Stimulated activated CD4-positive, alpha-beta T cell treated with anti-CD3 and anti-CD28 coated beads, Interleukin-12 subunit alpha, Interleukin-12 subunit beta, amount 100 ng/mL, for 48 hours (primary cell): Measurements from ENCODE around the gene MOAP1.
"Not testable (repeated sequence)": the region's sequence is repeated elsewhere in the genome, so short reads cannot be mapped to it uniquely, and the experiment has no call there.

Experiments
- DNase-seq, 3 donors: peaks; one replicate each; pipeline ENCODE4 v3.0.0-alpha.2; 2020; ENCODE audit warnings: low read depth in 2 of 3, low spot score in 1 of 3

Gene MOAP1

GRCh38 chr14:93184391-93185348 lies at the start of gene MOAP1, which contains the start of gene LYSET:
TSS of gene MOAP1 (minus strand) at chr14:93184897. CDS start at chr14:93184242, 655 bp downstream.
TSS of gene LYSET (plus strand) at chr14:93185317. CDS start at chr14:93185406, 89 bp downstream.
- DNase-seq = peak; percentile 72 to 86 (median 81)

GRCh38 chr14:93233078-93233477 lies 48.4 kb upstream of the MOAP1 start:
- DNase-seq = not testable (repeated sequence)

GRCh38 chr14:93232159-93232558 lies 47.5 kb upstream of the MOAP1 start:
- DNase-seq = no peak

GRCh38 chr14:93231129-93231979 lies 46.7 kb upstream of the MOAP1 start:
- DNase-seq = no peak

- no peak for DNase-seq
Measured at GRCh38 chr14:93230539-93230938, 45.8 kb upstream of the MOAP1 start.

- no peak for DNase-seq
Measured at GRCh38 chr14:93228550-93228949, 43.9 kb upstream of the MOAP1 start.

GRCh38 chr14:93223565-93223964 lies 38.9 kb upstream of the MOAP1 start:
- DNase-seq = no peak

GRCh38 chr14:93220509-93220908 lies 35.8 kb upstream of the MOAP1 start:
- DNase-seq = no peak

- peak in 1 of 3 donors; percentile 20 for DNase-seq
Measured at GRCh38 chr14:93219103-93219726, 34.5 kb upstream of the MOAP1 start.

- no peak for DNase-seq
Measured at GRCh38 chr14:93214598-93214997, 29.9 kb upstream of the MOAP1 start.

GRCh38 chr14:93212432-93212831 lies 27.7 kb upstream of the MOAP1 start:
- no peak for DNase-seq

GRCh38 chr14:93207468-93208308 lies 23.0 kb upstream of the MOAP1 start:
- DNase-seq = peak in 1 of 3 donors; percentile 20

- DNase-seq = peak; percentile 85 to 90 (median 88)
Measured at GRCh38 chr14:93206793-93207467, 22.2 kb upstream of the MOAP1 start, which contains the start of the genes GON7 and UBR7. TSS of gene GON7 (minus strand) at chr14:93207065. CDS start at chr14:93207037, 28 bp downstream. TSS of gene UBR7 (plus strand) at chr14:93207256. CDS start at chr14:93207292, 36 bp downstream.

GRCh38 chr14:93201155-93201704 lies 16.5 kb upstream of the MOAP1 start:
- DNase-seq = no peak

- DNase-seq = no peak
Measured at GRCh38 chr14:93200553-93200952, 15.9 kb upstream of the MOAP1 start.

- no peak for DNase-seq
Measured at GRCh38 chr14:93199031-93199430, 14.3 kb upstream of the MOAP1 start.

- no peak for DNase-seq
Measured at GRCh38 chr14:93195316-93195999, 10.8 kb upstream of the MOAP1 start.

GRCh38 chr14:93186956-93187355 lies 2.3 kb upstream of the MOAP1 start:
- DNase-seq = no peak

- no peak for DNase-seq
Measured at GRCh38 chr14:93186466-93186865, 1.8 kb upstream of the MOAP1 start.
